HEK293T (cell line): ENCODE measurements around the gene ADGRB3.

Experiments
- ARNT ChIP-seq: fragments of 450-650 bp; IDR thresholded peaks from 2 replicates; pipeline ENCODE4 v1.6.1; 2017; ENCODE audit warnings: mild to moderate bottlenecking
- BHLHE40 ChIP-seq: fragments of 450-650 bp; IDR thresholded peaks from 2 replicates; pipeline ENCODE4 v1.6.1; 2016; ENCODE audit warnings: mild to moderate bottlenecking, moderate library complexity, borderline replicate concordance
- ELF4 ChIP-seq: fragments of 450-650 bp; IDR thresholded peaks from 2 replicates; pipeline ENCODE4 v1.6.1; 2017; ENCODE audit warnings: antibody characterized with exemption
- FOXA1 ChIP-seq: fragments of 450-650 bp; IDR thresholded peaks from 2 replicates; pipeline ENCODE4 v1.6.1; 2016; ENCODE audit warnings: mild to moderate bottlenecking
- FOXK2 ChIP-seq: fragments of 450-650 bp; IDR thresholded peaks from 2 replicates; pipeline ENCODE4 v1.6.1; 2016; ENCODE audit warnings: mild to moderate bottlenecking
- FOXM1 ChIP-seq: fragments of 450-650 bp; IDR thresholded peaks from 2 replicates; pipeline ENCODE4 v1.6.1; 2017; ENCODE audit warnings: mild to moderate bottlenecking, borderline replicate concordance
- HDGF ChIP-seq: fragments of 450-650 bp; IDR thresholded peaks from 2 replicates; pipeline ENCODE4 v1.6.1; 2017; ENCODE audit warnings: antibody characterized with exemption, borderline replicate concordance
- L3MBTL2 ChIP-seq: fragments of 450-650 bp; conservative IDR thresholded peaks from 2 replicates; pipeline ENCODE4 v1.6.1; 2016; ENCODE audit warnings: mild to moderate bottlenecking
- NFRKB ChIP-seq: fragments of 450-650 bp; IDR thresholded peaks from 2 replicates; pipeline ENCODE4 v1.6.1; 2016; ENCODE audit warnings: mild to moderate bottlenecking, moderate library complexity
- PKNOX1 ChIP-seq: fragments of 450-650 bp; IDR thresholded peaks from 2 replicates; pipeline ENCODE4 v1.6.1; 2016
- SP1 ChIP-seq: fragments of 450-650 bp; IDR thresholded peaks from 2 replicates; pipeline ENCODE4 v1.6.1; 2017
- SUZ12 ChIP-seq: fragments of 450-650 bp; IDR thresholded peaks from 2 replicates; pipeline ENCODE4 v1.6.1; 2016; ENCODE audit warnings: mild to moderate bottlenecking
- TARDBP ChIP-seq: fragments of 450-650 bp; IDR thresholded peaks from 2 replicates; pipeline ENCODE4 v1.6.1; 2016
- ZNF384 ChIP-seq: fragments of 450-650 bp; IDR thresholded peaks from 2 replicates; pipeline ENCODE4 v1.6.1; 2016

GRCh38 chr6:69089539-69089938, 454.5 kb downstream of the ADGRB3 start:
- TF ChIP-seq SP1 (no peak), SUZ12 (no peak), ZNF384 (no peak), TARDBP (no peak), L3MBTL2 (no peak), BHLHE40 (no peak), FOXK2 (no peak), ARNT (no peak), FOXM1 (no peak), FOXA1 (no peak), NFRKB (no peak), PKNOX1 (no peak), HDGF (no peak), ELF4 (no peak)
